HEK293 (cell line): ENCODE results near the gene DPEP2.

Experiments used
- CTCF ChIA-PET: fragments of 350-600 bp; formaldehyde crosslinking; extraction: SDS; loops from one replicate; lab custom pipeline; 2021; ENCODE audit warnings: antibody characterized with exemption; lab: Yijun Ruan, JAX
- POLR2A ChIA-PET: fragments of 300-600 bp; formaldehyde crosslinking; extraction: SDS; loops from one replicate; lab custom pipeline; 2020; ENCODE audit warnings: antibody characterized with exemption, inconsistent platforms; lab: Yijun Ruan, JAX
- H3K27ac ChIP-seq: fragments of 200-500 bp; sonication (Bioruptor generic); 2 replicates; pipeline ENCODE4 v1.5.1; 2014; ENCODE audit warnings: low read depth, low read length, control low read depth, inconsistent platforms; ENCODE audit errors: extremely low read depth
- H3K36me3 ChIP-seq, 2 experiments: fragments of 200-500 bp in 1 of 2; sonication (Bioruptor generic) in 1 of 2; 1 replicate in 1 of 2; 2 replicates in 1 of 2; pipeline ENCODE4 v1.5.1; 2014 to 2017; ENCODE audit warnings: inconsistent platforms in 2 of 2, low read length in 2 of 2; ENCODE audit not compliant: control insufficient read depth in 2 of 2, insufficient read depth in 1 of 2
- H3K4me1 ChIP-seq: fragments of 200-500 bp; sonication (Bioruptor generic); 2 replicates; pipeline ENCODE4 v1.5.1; 2014; ENCODE audit warnings: mild to moderate bottlenecking, low read length, inconsistent platforms; ENCODE audit not compliant: control insufficient read depth, insufficient read depth
- H3K4me3 ChIP-seq: 2 replicates; pipeline ENCODE4 v1.5.1; 2011; ENCODE audit warnings: low read depth, mild to moderate bottlenecking, control low read depth, low read length, moderate library complexity
- H3K9me3 ChIP-seq: fragments of 200-500 bp; sonication (Bioruptor generic); 2 replicates; pipeline ENCODE4 v1.5.1; 2014; ENCODE audit warnings: low read depth, low read length, inconsistent platforms; ENCODE audit not compliant: control insufficient read depth, insufficient read depth
- EGR2 ChIP-seq: fragments of 450-650 bp; formaldehyde crosslinking; IDR thresholded peaks from 2 replicates; pipeline ENCODE4 v1.5.1; 2016; ENCODE audit warnings: low read depth, missing biosample characterization, missing genetic modification characterization
- ELK4 ChIP-seq: IDR thresholded peaks from 2 replicates; pipeline ENCODE4 v1.6.1; 2011; ENCODE audit warnings: mild to moderate bottlenecking, low read depth, low read length, borderline replicate concordance
- IKZF3 ChIP-seq: fragments of 450-650 bp; IDR thresholded peaks from 2 replicates; pipeline ENCODE4 v1.5.0; 2018; ENCODE audit warnings: missing biosample characterization, mild to moderate bottlenecking, missing genetic modification characterization, moderate library complexity
- YY2 ChIP-seq: fragments of 450-650 bp; formaldehyde crosslinking; IDR thresholded peaks from 2 replicates; pipeline ENCODE4 v1.5.1; 2016; ENCODE audit warnings: missing biosample characterization, missing genetic modification characterization
- ZBTB48 ChIP-seq: fragments of 450-650 bp; formaldehyde crosslinking; IDR thresholded peaks from 2 replicates; pipeline ENCODE4 v1.5.1; 2016; ENCODE audit warnings: missing biosample characterization, missing genetic modification characterization
- ZIC2 ChIP-seq: fragments of 450-650 bp; formaldehyde crosslinking; IDR thresholded peaks from 2 replicates; pipeline ENCODE4 v1.5.1; 2016; ENCODE audit warnings: missing biosample characterization, missing genetic modification characterization
- ZNF133 ChIP-seq: fragments of 450-650 bp; formaldehyde crosslinking; IDR thresholded peaks from 2 replicates; pipeline ENCODE4 v1.5.1; 2016; ENCODE audit warnings: missing biosample characterization, missing genetic modification characterization
- ZNF223 ChIP-seq: fragments of 450-650 bp; formaldehyde crosslinking; IDR thresholded peaks from 2 replicates; pipeline ENCODE4 v1.5.1; 2016; ENCODE audit warnings: missing biosample characterization, missing genetic modification characterization
- ZNF23 ChIP-seq: fragments of 450-650 bp; formaldehyde crosslinking; IDR thresholded peaks from 2 replicates; pipeline ENCODE4 v1.5.1; 2016; ENCODE audit warnings: missing biosample characterization, missing genetic modification characterization, borderline replicate concordance
- ZNF335 ChIP-seq: fragments of 450-650 bp; formaldehyde crosslinking; conservative IDR thresholded peaks from 2 replicates; pipeline ENCODE4 v1.5.1; 2016; ENCODE audit warnings: missing biosample characterization, missing genetic modification characterization
- ZNF350 ChIP-seq: fragments of 450-650 bp; formaldehyde crosslinking; IDR thresholded peaks from 2 replicates; pipeline ENCODE4 v1.5.0; 2017; ENCODE audit warnings: missing biosample characterization, mild to moderate bottlenecking, missing genetic modification characterization
- ZNF423 ChIP-seq: fragments of 450-650 bp; formaldehyde crosslinking; IDR thresholded peaks from 2 replicates; pipeline ENCODE4 v1.5.1; 2016; ENCODE audit warnings: missing biosample characterization, missing genetic modification characterization
- ZNF449 ChIP-seq: fragments of 450-650 bp; formaldehyde crosslinking; IDR thresholded peaks from 2 replicates; pipeline ENCODE4 v1.5.1; 2017; ENCODE audit warnings: missing biosample characterization, mild to moderate bottlenecking, missing genetic modification characterization, moderate library complexity
- ZNF510 ChIP-seq: fragments of 450-650 bp; formaldehyde crosslinking; IDR thresholded peaks from 2 replicates; pipeline ENCODE4 v1.5.1; 2018; ENCODE audit warnings: mild to moderate bottlenecking, missing genetic modification characterization, missing biosample characterization; ENCODE audit not compliant: insufficient replicate concordance
- ZNF555 ChIP-seq: fragments of 450-650 bp; formaldehyde crosslinking; conservative IDR thresholded peaks from 2 replicates; pipeline ENCODE4 v1.5.1; 2017; ENCODE audit warnings: missing biosample characterization, mild to moderate bottlenecking, missing genetic modification characterization, inconsistent platforms
- ZNF596 ChIP-seq: fragments of 450-650 bp; IDR thresholded peaks from 2 replicates; pipeline ENCODE4 v1.5.0; 2018; ENCODE audit warnings: missing biosample characterization, mild to moderate bottlenecking, missing genetic modification characterization, moderate library complexity
- ZNF623 ChIP-seq: fragments of 450-650 bp; formaldehyde crosslinking; IDR thresholded peaks from 2 replicates; pipeline ENCODE4 v1.5.1; 2016; ENCODE audit warnings: missing biosample characterization, missing genetic modification characterization
- ZNF624 ChIP-seq: fragments of 450-650 bp; formaldehyde crosslinking; IDR thresholded peaks from 2 replicates; pipeline ENCODE4 v1.5.1; 2017; ENCODE audit warnings: missing biosample characterization, missing genetic modification characterization
- ZNF670 ChIP-seq: fragments of 450-650 bp; formaldehyde crosslinking; IDR thresholded peaks from 2 replicates; pipeline ENCODE4 v1.5.1; 2016; ENCODE audit warnings: missing biosample characterization, missing genetic modification characterization, low read depth
- ZNF830 ChIP-seq: fragments of 450-650 bp; IDR thresholded peaks from 2 replicates; pipeline ENCODE4 v1.5.0; 2018; ENCODE audit warnings: missing biosample characterization, missing genetic modification characterization, low read depth, mild to moderate bottlenecking, moderate library complexity

Gene DPEP2

GRCh38 chr16:67957622-67958021 is 41.7 kb downstream of the DPEP2 start:
- no peak for TF ChIP-seq ZNF623 (tag by site-specific recombination)
- 0 out of 2 replicates have a peak, but pooled peaks have one; percentile 7 for TF ChIP-seq EGR2
- Histone ChIP-seq H3K9me3 (no peaks in the 10 kb centered on the region), H3K27ac (no peak overlapping the region), H3K36me3 (peaks cover 9 to 78% of the 10 kb centered on the region in 2 experiments; a peak in 2 of 3 replicates), H3K4me1 (no peaks in the 10 kb centered on the region), H3K4me3 (no peak overlapping the region)
- POLR2A ChIA-PET: no interaction called here
- CTCF ChIA-PET: no interaction called here

GRCh38 chr16:67954421-67955196 is 44.7 kb downstream of the DPEP2 start:
- Histone ChIP-seq H3K4me3 (no peak overlapping the region), H3K36me3 (peaks cover 9 to 77% of the 10 kb centered on the region in 2 experiments; a peak in 2 of 3 replicates)
- TF ChIP-seq ZNF423 (tag by site-specific recombination) (no peak), ZNF510 (tag by site-specific recombination) (no peak), ZNF23 (tag by site-specific recombination) (no peak), ZNF350 (tag by site-specific recombination) (no peak), ZNF335 (tag by site-specific recombination) (no peak), ZBTB48 (tag by site-specific recombination) (no peak), ZNF830 (tag by site-specific recombination) (no peak), ZNF670 (no peak), ZNF223 (no peak), ZNF596 (no peak), ZNF624 (no peak), ZNF133 (tag by site-specific recombination) (no peak)
- TF ChIP-seq, all 188 proteins: peak for 0
- ChIA-PET POLR2A (no interaction called here), CTCF (interaction anchor here (1.3 kb wide), 1 partner anchor 12 kb away, joined by 3 read pairs; no protein-coding TSS in a partner anchor)
- Histone ChIP-seq H3K9me3 (no peaks in the 10 kb centered on the region), H3K27ac (no peak overlapping the region), H3K4me1 (no peaks in the 10 kb centered on the region)

GRCh38 chr16:67953641-67954375 is 45.5 kb downstream of the DPEP2 start:
- ChIA-PET CTCF (no interaction called here), POLR2A (no interaction called here)
- Histone ChIP-seq H3K9me3 (no peaks in the 10 kb centered on the region), H3K36me3 (peaks cover 9 to 75% of the 10 kb centered on the region in 2 experiments; a peak in 2 of 3 replicates), H3K4me1 (no peaks in the 10 kb centered on the region), H3K4me3 (no peak overlapping the region), H3K27ac (no peak overlapping the region)
- no peak for TF ChIP-seq IKZF3
- TF ChIP-seq YY2 (tag by site-specific recombination): no peak
- TF ChIP-seq ZNF335 (tag by site-specific recombination): no peak
- no peak for TF ChIP-seq ZNF555 (tag by site-specific recombination)
- TF ChIP-seq ZNF449 (tag by site-specific recombination): no peak
- no peak for TF ChIP-seq ELK4
- peak; percentile 20; the same call in 1 of the 2 replicates for TF ChIP-seq ZIC2 (tag by site-specific recombination)
